ENCODE data around the gene PLET1. TPM values are rescaled to one million over a fixed set of nuclear protein-coding genes. Genes with fewer than 3 reads are reported as not detected.

PLET1 gene
- total and polyA plus RNA-seq, 2 donors (not counting 1 experiment from before 2014, with no cell fraction given), result not detected

DNA sequence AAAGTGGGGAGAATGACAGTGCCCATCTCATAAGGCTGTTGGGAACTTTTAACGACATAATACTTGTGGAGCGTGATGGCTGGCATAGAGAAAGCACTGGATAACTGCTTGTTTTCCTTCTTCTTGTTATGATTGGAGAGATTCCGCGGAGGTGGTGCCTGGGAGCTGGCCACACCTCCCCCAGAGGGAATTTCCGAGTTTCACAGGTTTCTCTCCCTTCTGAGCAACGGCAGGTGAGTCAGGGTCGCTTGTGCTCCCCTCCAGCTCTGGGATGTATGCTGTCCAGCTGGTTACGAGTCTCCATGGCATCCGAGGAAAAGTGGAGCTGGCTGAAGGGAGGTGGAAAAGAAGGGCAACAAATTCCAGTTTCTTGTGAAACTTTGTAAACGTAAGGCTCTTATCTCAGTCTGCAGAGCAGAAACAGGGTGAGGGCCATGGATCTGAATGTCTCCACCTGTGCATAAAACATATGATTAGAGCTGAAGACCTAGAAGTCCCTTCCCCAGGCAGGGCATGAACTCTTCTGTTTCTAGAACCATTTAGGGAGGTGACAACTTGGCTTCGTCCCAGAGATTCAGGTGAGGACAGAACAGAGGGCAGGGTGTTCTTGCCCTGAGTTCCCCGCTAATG is 10.0 kb upstream of the PLET1 start:
- H3K4me1 Mint-ChIP-seq, result peaks cover 25% of the 10 kb centered on the region
- no peaks in the 10 kb centered on the region for H3K27me3 ChIP-seq (replicated peaks in 1 of 4; ENCODE audit: control extremely low read depth in 1 of 4, control insufficient read depth in 3 of 4, insufficient read depth in 4 of 4, low read length in 3 of 4)
- H4K20me1 ChIP-seq (ENCODE audit: control insufficient read depth, insufficient read depth, low read length, poor library complexity, severe bottlenecking), result no peaks in the 10 kb centered on the region
- H3K4me3 Mint-ChIP-seq, result no peak overlapping the region
- H3K79me2 ChIP-seq (ENCODE audit: control insufficient read depth, insufficient read depth, low read length), result no peaks in the 10 kb centered on the region
- H3K9me3 ChIP-seq (ENCODE audit: control extremely low read depth in 1 of 3, control insufficient read depth in 2 of 3, insufficient read depth in 1 of 3, low read length in 2 of 3), result no peaks in the 10 kb centered on the region
- 66% methylated on average over 6 of the region's 12 CpGs for WGBS (ENCODE audit: insufficient coverage)
- peak overlapping the region; percentile 91 for H3K27ac Mint-ChIP-seq
- H3K27me3 Mint-ChIP-seq, result no peaks in the 10 kb centered on the region
- H3K4me3 ChIP-seq (ENCODE audit: control extremely low read depth in 1 of 5, extremely low read depth in 1 of 5, insufficient read depth in 1 of 5, low read depth in 2 of 5, low read length in 4 of 5), result no peak overlapping the region
- no peaks in the 10 kb centered on the region for H3K9me3 Mint-ChIP-seq (ENCODE audit: insufficient read depth)
- H3K4me1 ChIP-seq (ENCODE audit: control insufficient read depth in 2 of 2, insufficient read depth in 2 of 2, low read length in 2 of 2), result peaks cover 13 to 19% of the 10 kb centered on the region in 2 donors
- DNase-seq (no peak), ATAC-seq (ENCODE audit: low read depth) (no peak)
- no peaks in the 10 kb centered on the region for H3K36me3 ChIP-seq (replicated peaks in 1 of 2; ENCODE audit: control extremely low read depth in 1 of 2, control insufficient read depth in 1 of 2, extremely low read depth in 1 of 2, insufficient read depth in 2 of 2, low read length in 1 of 2)
- intact Hi-C loops (cut with micrococcal nuclease), result no loop called here
- ChIA-PET POLR2A (no interaction called here), CTCF (interaction anchor here (1.0 to 19.7 kb wide), 3 partner anchors 10 to 47 kb away, joined by 3 to 471 read pairs (median 24); partner anchors contain the start of gene PTS)
- H2AFZ ChIP-seq (ENCODE audit: insufficient read depth, low read depth, low read length, poor library complexity, severe bottlenecking), result peak overlapping the region; percentile 53
- no peak for TF ChIP-seq CTCF (IDR thresholded peaks at IDR 0.05)
- H3K4me2 ChIP-seq (replicated peaks; ENCODE audit: low read depth, low read length, poor library complexity, severe bottlenecking), result peak overlapping the region; percentile 40
- H3K9ac ChIP-seq (ENCODE audit: low read length), result no peak overlapping the region
- H3K27ac ChIP-seq (ENCODE audit: low read length in 2 of 2), result no peak overlapping the region

DNA sequence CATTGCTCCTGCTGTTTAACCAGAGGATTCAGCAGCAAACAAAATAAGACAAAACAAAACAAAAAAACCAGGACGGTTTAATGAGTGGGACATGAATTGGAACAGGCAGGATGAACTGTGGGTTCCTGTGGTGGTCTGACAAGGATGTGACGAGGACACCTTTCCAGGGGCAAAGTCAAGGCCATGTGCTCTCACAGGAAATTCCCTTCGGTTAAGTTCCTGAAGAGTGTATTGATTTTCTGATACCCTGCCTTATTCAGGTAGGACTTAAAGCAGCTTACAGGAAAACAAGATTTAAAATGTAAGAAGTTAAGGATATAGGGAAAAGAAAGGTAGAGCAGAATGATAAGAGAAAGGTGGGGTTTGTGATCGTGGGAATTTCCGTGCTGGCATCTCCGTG is 8.5 kb upstream of the PLET1 start:
- Histone ChIP-seq H3K36me3 (replicated peaks in 1 of 2; ENCODE audit: control extremely low read depth in 1 of 2, control insufficient read depth in 1 of 2, extremely low read depth in 1 of 2, insufficient read depth in 2 of 2, low read length in 1 of 2) (no peaks in the 10 kb centered on the region), H3K4me1 (ENCODE audit: control insufficient read depth in 2 of 2, insufficient read depth in 2 of 2, low read length in 2 of 2) (peaks cover 13 to 19% of the 10 kb centered on the region in 2 donors), H3K9ac (ENCODE audit: low read length) (no peak overlapping the region), H3K27ac (ENCODE audit: low read length in 2 of 2) (no peak overlapping the region), H4K20me1 (ENCODE audit: control insufficient read depth, insufficient read depth, low read length, poor library complexity, severe bottlenecking) (no peaks in the 10 kb centered on the region), H3K4me3 (ENCODE audit: control extremely low read depth in 1 of 5, extremely low read depth in 1 of 5, insufficient read depth in 1 of 5, low read depth in 2 of 5, low read length in 4 of 5) (no peak overlapping the region), H3K4me2 (replicated peaks; ENCODE audit: low read depth, low read length, poor library complexity, severe bottlenecking) (no peak overlapping the region), H2AFZ (ENCODE audit: insufficient read depth, low read depth, low read length, poor library complexity, severe bottlenecking) (no peak overlapping the region), H3K79me2 (ENCODE audit: control insufficient read depth, insufficient read depth, low read length) (no peaks in the 10 kb centered on the region), H3K27me3 (replicated peaks in 1 of 4; ENCODE audit: control extremely low read depth in 1 of 4, control insufficient read depth in 3 of 4, insufficient read depth in 4 of 4, low read length in 3 of 4) (no peaks in the 10 kb centered on the region), H3K9me3 (ENCODE audit: control extremely low read depth in 1 of 3, control insufficient read depth in 2 of 3, insufficient read depth in 1 of 3, low read length in 2 of 3) (no peaks in the 10 kb centered on the region)
- CTCF ChIA-PET, result interaction anchor here (1.1 to 2.2 kb wide), 6 partner anchors 8 to 1020 kb away, joined by 3 to 20 read pairs (median 3); no protein-coding TSS in a partner anchor
- TF ChIP-seq CTCF (IDR thresholded peaks at IDR 0.05) (no peak), EZH2 (IDR thresholded peaks at IDR 0.05; ENCODE audit: borderline replicate concordance, insufficient read depth, low read depth, low read length, poor library complexity, severe bottlenecking) (no peak)
- ATAC-seq (ENCODE audit: low read depth) (no peak), DNase-seq (no peak)
- WGBS (ENCODE audit: insufficient coverage), result 78% methylated on average over 6 of the region's 6 CpGs
- no peak overlapping the region for H3K27ac Mint-ChIP-seq
- POLR2A ChIA-PET, result no interaction called here
- intact Hi-C loops (cut with micrococcal nuclease), result no loop called here
- H3K4me1 Mint-ChIP-seq, result peaks cover 25% of the 10 kb centered on the region
- H3K27me3 Mint-ChIP-seq, result no peaks in the 10 kb centered on the region
- no peak overlapping the region for H3K4me3 Mint-ChIP-seq
- no peaks in the 10 kb centered on the region for H3K9me3 Mint-ChIP-seq (ENCODE audit: insufficient read depth)

Data from B cell (primary cell).